ENCODE data around the gene PNPLA7.

DNA sequence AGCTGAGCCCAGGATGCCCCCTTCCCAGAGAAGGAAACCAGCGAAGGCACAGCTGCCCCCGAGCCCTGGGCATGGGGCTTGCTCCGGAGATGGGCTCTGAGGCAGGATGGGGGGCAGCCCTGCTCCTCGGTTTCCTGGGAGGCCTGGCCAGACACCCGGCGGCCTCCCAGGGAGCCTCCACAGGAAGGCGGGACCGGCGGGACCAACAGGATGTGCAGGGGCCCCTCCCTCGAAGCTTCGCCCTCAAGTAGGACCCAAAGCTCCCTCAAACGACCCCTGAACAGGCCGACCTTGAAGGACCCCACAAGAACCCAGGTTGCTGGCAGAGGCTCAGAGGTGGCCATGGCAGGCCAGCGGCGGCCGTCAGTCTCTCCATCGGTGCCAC, 138.9 kb downstream of the PNPLA7 start:
- TF ChIP-seq, protein P1, sequence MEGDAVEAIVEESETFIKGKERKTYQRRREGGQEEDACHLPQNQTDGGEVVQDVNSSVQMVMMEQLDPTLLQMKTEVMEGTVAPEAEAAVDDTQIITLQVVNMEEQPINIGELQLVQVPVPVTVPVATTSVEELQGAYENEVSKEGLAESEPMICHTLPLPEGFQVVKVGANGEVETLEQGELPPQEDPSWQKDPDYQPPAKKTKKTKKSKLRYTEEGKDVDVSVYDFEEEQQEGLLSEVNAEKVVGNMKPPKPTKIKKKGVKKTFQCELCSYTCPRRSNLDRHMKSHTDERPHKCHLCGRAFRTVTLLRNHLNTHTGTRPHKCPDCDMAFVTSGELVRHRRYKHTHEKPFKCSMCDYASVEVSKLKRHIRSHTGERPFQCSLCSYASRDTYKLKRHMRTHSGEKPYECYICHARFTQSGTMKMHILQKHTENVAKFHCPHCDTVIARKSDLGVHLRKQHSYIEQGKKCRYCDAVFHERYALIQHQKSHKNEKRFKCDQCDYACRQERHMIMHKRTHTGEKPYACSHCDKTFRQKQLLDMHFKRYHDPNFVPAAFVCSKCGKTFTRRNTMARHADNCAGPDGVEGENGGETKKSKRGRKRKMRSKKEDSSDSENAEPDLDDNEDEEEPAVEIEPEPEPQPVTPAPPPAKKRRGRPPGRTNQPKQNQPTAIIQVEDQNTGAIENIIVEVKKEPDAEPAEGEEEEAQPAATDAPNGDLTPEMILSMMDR (conservative IDR thresholded peaks at IDR 0.05; ENCODE audit: low read depth, low read length): no peak
- TF ChIP-seq EZH2 (IDR thresholded peaks at IDR 0.05; ENCODE audit: low read length, unreplicated experiment): no peak
